ENCODE measurements around the gene SGK1. TPM values are rescaled to one million over a fixed set of nuclear protein-coding genes. Genes with fewer than 3 reads are reported as not detected.
A peak's percentile ranks its signal among the peaks of the same experiment; 100 is the strongest.

The SGK1 gene
- total and polyA plus RNA-seq, 10 of the 15 experiments (the other 5 are each of a cell fraction or from before 2014, with no cell fraction given), result 0.62 to 5.1 (median 2.9) TPM

GRCh38 chr6:134177753-134178160 is 140.2 kb downstream of the SGK1 start:
- in situ Hi-C loops (cut with MboI), result no loop called here
- POLR2A ChIA-PET, result interaction anchor here (0.7 kb wide), 1 partner anchor 96 kb away, joined by 3 read pairs; no protein-coding TSS in a partner anchor
- WGBS (ENCODE audit: insufficient coverage, insufficient replicate concordance, low lambda C conversion rate, missing lambda C conversion rate), result 13% methylated on average over 10 of the region's 10 CpGs
- Histone ChIP-seq H3K4me2 (ENCODE audit: control insufficient read depth, insufficient read depth) (peak overlapping the region; percentile 95), H3K36me3 (ENCODE audit: control insufficient read depth in 2 of 2, insufficient read depth in 2 of 2, low read length in 1 of 2) (no peaks in the 10 kb centered on the region), H2AFZ (ENCODE audit: control insufficient read depth, low read depth, low read length) (no peak overlapping the region; the same call in 1 of the 2 replicates), H3K9ac (ENCODE audit: control insufficient read depth, insufficient read depth, low read length) (no peak overlapping the region), H3K4me3 (peak overlapping the region; percentile 52), H3K79me2 (ENCODE audit: control insufficient read depth, insufficient read depth, low read length) (no peaks in the 10 kb centered on the region), H3K27me3 (replicated peaks in 1 of 2; ENCODE audit: control insufficient read depth in 2 of 2, insufficient read depth in 2 of 2, low read length in 1 of 2) (peaks cover 2 to 9% of the 10 kb centered on the region in 2 experiments), H3K27ac (ENCODE audit: control insufficient read depth, insufficient read depth) (no peak overlapping the region), H3K9me3 (replicated peaks; ENCODE audit: control insufficient read depth, insufficient read depth, low read length) (no peaks in the 10 kb centered on the region; the same call in 2 of the 3 replicates), H3K4me1 (ENCODE audit: control insufficient read depth, insufficient read depth, low read length) (peaks cover 5% of the 10 kb centered on the region), H4K20me1 (ENCODE audit: control insufficient read depth, insufficient read depth) (no peaks in the 10 kb centered on the region)
- CTCF ChIA-PET, result interaction anchor here (0.8 to 9.1 kb wide), 8 partner anchors 14 to 763 kb away, joined by 3 to 133 read pairs (median 4); no protein-coding TSS in a partner anchor
- FAIRE-seq (no peak), DNase-seq (ENCODE audit: low read depth, low spot score) (no peak), ATAC-seq (no peak)
- SMC1A ChIA-PET (ENCODE audit: uncharacterized antibody, unreplicated experiment), result interaction anchor here (0.5 to 6.2 kb wide), 15 partner anchors 36 to 763 kb away, joined by 3 to 52 read pairs (median 4); no protein-coding TSS in a partner anchor
- RAD21 ChIA-PET (ENCODE audit: unreplicated experiment), result interaction anchor here (0.7 to 4.6 kb wide), 6 partner anchors 15 to 1257 kb away, joined by 3 to 41 read pairs (median 4); no protein-coding TSS in a partner anchor
- intact Hi-C loops (cut with micrococcal nuclease; ENCODE audit: unreplicated experiment), result loop anchor here (1.0 to 10.0 kb wide), 4 partner anchors 195 to 464 kb away; no protein-coding TSS in a partner anchor
- no TSS peak for BruUV-seq (replicated peaks)
- TF ChIP-seq YY1 (IDR thresholded peaks at IDR 0.05; ENCODE audit: low read depth, low read length) (no peak), RB1 (IDR thresholded peaks at IDR 0.05; ENCODE audit: borderline replicate concordance) (no peak), SMC3 (IDR thresholded peaks at IDR 0.05; ENCODE audit: borderline replicate concordance, low read length) (no peak), TAF1 (IDR thresholded peaks at IDR 0.05; ENCODE audit: borderline replicate concordance, low read depth, low read length) (no peak), MAX (IDR thresholded peaks at IDR 0.05; ENCODE audit: low read depth, low read length) (no peak), FOXM1 (IDR thresholded peaks at IDR 0.05; ENCODE audit: low read depth, low read length) (no peak), CHD2 (IDR thresholded peaks at IDR 0.05; ENCODE audit: borderline replicate concordance, low read depth, low read length) (no peak), MYB (IDR thresholded peaks at IDR 0.05; ENCODE audit: borderline replicate concordance, low read depth, low read length) (no peak), DPF2 (IDR thresholded peaks at IDR 0.05) (no peak), SMAD1 (IDR thresholded peaks at IDR 0.05; ENCODE audit: low read depth, partially characterized antibody) (no peak), GATAD2B (conservative IDR thresholded peaks at IDR 0.05; ENCODE audit: low read depth) (no peak), RELA (IDR thresholded peaks at IDR 0.05; ENCODE audit: borderline replicate concordance, partially characterized antibody) (no peak), USF2 (IDR thresholded peaks at IDR 0.05; ENCODE audit: borderline replicate concordance, low read depth, low read length) (no peak), BCLAF1 (IDR thresholded peaks at IDR 0.05) (no peak)
- TF ChIP-seq, protein P1, sequence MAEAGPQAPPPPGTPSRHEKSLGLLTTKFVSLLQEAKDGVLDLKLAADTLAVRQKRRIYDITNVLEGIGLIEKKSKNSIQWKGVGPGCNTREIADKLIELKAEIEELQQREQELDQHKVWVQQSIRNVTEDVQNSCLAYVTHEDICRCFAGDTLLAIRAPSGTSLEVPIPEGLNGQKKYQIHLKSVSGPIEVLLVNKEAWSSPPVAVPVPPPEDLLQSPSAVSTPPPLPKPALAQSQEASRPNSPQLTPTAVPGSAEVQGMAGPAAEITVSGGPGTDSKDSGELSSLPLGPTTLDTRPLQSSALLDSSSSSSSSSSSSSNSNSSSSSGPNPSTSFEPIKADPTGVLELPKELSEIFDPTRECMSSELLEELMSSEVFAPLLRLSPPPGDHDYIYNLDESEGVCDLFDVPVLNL (IDR thresholded peaks at IDR 0.05; ENCODE audit: low read depth, low read length), result no peak
- TF ChIP-seq, protein P2, sequence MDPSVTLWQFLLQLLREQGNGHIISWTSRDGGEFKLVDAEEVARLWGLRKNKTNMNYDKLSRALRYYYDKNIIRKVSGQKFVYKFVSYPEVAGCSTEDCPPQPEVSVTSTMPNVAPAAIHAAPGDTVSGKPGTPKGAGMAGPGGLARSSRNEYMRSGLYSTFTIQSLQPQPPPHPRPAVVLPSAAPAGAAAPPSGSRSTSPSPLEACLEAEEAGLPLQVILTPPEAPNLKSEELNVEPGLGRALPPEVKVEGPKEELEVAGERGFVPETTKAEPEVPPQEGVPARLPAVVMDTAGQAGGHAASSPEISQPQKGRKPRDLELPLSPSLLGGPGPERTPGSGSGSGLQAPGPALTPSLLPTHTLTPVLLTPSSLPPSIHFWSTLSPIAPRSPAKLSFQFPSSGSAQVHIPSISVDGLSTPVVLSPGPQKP (IDR thresholded peaks at IDR 0.05; ENCODE audit: low read depth, low read length), result no peak
